Smooth muscle cell (in vitro differentiated cells): Measurements from ENCODE around the gene CX3CL1. TPM values are rescaled to one million over a fixed set of nuclear protein-coding genes. Genes with fewer than 3 reads are reported as not detected.

Experiments
- DNase-seq: peaks from one replicate; lab custom pipeline; 2025; ENCODE audit not compliant: unreplicated experiment; lab: John Stamatoyannopoulos, UW
- H2AFZ ChIP-seq: fragments of 200-600 bp; sonication (generic); 2 replicates; pipeline ENCODE4 v1.6.0; 2016; ENCODE audit warnings: antibody characterized with exemption, low read depth, mild to moderate bottlenecking
- H3F3A ChIP-seq: fragments of 200-600 bp; sonication (generic); 2 replicates; pipeline ENCODE4 v1.6.0; 2017; ENCODE audit warnings: antibody characterized with exemption, low read depth
- H3K27ac ChIP-seq: fragments of 200-600 bp; sonication (generic); 2 replicates; pipeline ENCODE4 v1.5.1; 2016; ENCODE audit warnings: low read depth, mild to moderate bottlenecking
- H3K27me3 ChIP-seq: fragments of 200-600 bp; sonication (generic); 2 replicates; pipeline ENCODE4 v1.6.1; 2016; ENCODE audit warnings: low read depth, mild to moderate bottlenecking
- H3K36me3 ChIP-seq: fragments of 200-600 bp; sonication (generic); 2 replicates; pipeline ENCODE4 v1.5.1; 2016; ENCODE audit warnings: low read depth
- H3K4me1 ChIP-seq: fragments of 200-600 bp; sonication (generic); 2 replicates; pipeline ENCODE4 v1.5.1; 2016; ENCODE audit warnings: low read depth
- H3K4me2 ChIP-seq: fragments of 200-600 bp; sonication (generic); 2 replicates; pipeline ENCODE4 v1.6.0; 2016; ENCODE audit warnings: mild to moderate bottlenecking
- H3K4me3 ChIP-seq: fragments of 200-600 bp; sonication (generic); 2 replicates; pipeline ENCODE4 v1.5.1; 2016; ENCODE audit warnings: mild to moderate bottlenecking
- H3K79me2 ChIP-seq: fragments of 200-600 bp; sonication (generic); 2 replicates; pipeline ENCODE4 v1.6.0; 2016; ENCODE audit warnings: low read depth, mild to moderate bottlenecking
- H3K9ac ChIP-seq: fragments of 200-600 bp; sonication (generic); 2 replicates; pipeline ENCODE4 v1.6.0; 2016; ENCODE audit warnings: low read depth
- H3K9me3 ChIP-seq: fragments of 200-600 bp; sonication (generic); replicated peaks from 2 replicates; pipeline ENCODE4 v1.5.1; 2016; ENCODE audit warnings: low read depth
- H4K20me1 ChIP-seq: fragments of 200-600 bp; sonication (generic); 2 replicates; pipeline ENCODE4 v1.6.0; 2016; ENCODE audit warnings: low read depth
- WGBS: methylation state at CpG from one replicate; pipeline ENCODE4 v1.1.7; 2016; ENCODE audit warnings: low lambda C conversion rate; 5-methylcytosine and 5-hydroxymethylcytosine counted together
- polyA plus RNA-seq: library from polyadenylated mRNA; unstranded; fragments of >200 nt; fragmentation: Nextera tagmentation; extraction: Ambion mirVana; gene quantifications from 2 replicates; pipeline ENCODE4 v1.2.1, GENCODE V29; 2016
- total RNA-seq: library from RNA; depleted of rRNA; stranded (reverse); fragments of >200 nt; gene quantifications from 2 replicates; pipeline ENCODE4 v1.2.3, GENCODE V29; 2014
- TF ChIP-seq, protein P1 (sequence below): fragments of 200-600 bp; sonication (generic); IDR thresholded peaks from 2 replicates; pipeline ENCODE4 v1.5.1; 2017; ENCODE audit warnings: borderline replicate concordance, mild to moderate bottlenecking, antibody characterized with exemption; ENCODE audit not compliant: insufficient read depth, poor library complexity, severe bottlenecking

Gene CX3CL1
- total and polyA plus RNA-seq, 2 experiments from 2014 or later, result 2.2 to 5.4 TPM

DNA sequence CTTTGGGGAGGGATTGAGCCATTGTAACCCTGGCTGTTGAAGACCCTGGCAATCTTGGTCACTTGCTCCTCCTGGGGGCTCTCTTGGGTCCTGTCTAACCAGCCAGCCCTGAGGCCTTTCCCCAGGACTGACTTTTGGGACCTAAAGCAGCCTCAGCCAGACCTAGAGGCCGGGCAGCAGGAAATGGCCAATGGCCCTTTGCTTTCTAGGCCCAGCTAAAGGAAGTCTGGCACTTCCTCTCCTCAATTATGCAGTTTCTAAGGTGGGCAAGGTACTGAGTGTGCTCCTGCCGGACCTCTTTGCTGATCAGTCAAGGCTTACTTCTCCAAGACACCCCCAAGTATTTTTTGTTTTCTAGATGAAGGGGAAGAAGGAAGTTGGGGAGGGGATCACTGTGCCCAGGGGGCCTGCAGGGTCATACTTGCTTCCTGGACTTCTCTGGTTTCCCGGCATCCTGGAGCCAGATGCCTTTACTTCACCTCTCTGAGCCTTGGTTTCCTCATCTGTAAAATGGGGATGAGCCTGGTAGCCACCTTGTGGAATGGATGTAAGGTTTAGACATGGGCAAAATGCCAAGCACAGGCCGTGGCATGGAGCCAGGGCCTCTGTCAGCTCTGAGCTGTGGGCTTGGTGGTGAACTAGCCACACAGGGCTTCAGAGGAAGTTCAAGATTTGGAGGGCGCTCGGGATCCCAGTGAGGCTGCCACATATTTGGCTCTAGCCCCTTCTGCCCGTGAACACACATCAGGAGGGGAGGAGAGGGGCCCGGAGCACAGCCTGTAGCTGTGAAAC lies 8.6 kb downstream of the CX3CL1 start:
- H3K27me3 ChIP-seq, result no peaks in the 10 kb centered on the region
- H3K79me2 ChIP-seq, result no peaks in the 10 kb centered on the region
- H3K4me1 ChIP-seq, result peaks cover 9% of the 10 kb centered on the region
- no peak overlapping the region for H2AFZ ChIP-seq
- H3K4me3 ChIP-seq, result no peak overlapping the region
- no peak overlapping the region for H3K4me2 ChIP-seq
- H3K27ac ChIP-seq, result no peak overlapping the region
- DNase-seq, result no peak
- 93% methylated on average over 8 of the region's 8 CpGs for WGBS
- TF ChIP-seq, protein P1, sequence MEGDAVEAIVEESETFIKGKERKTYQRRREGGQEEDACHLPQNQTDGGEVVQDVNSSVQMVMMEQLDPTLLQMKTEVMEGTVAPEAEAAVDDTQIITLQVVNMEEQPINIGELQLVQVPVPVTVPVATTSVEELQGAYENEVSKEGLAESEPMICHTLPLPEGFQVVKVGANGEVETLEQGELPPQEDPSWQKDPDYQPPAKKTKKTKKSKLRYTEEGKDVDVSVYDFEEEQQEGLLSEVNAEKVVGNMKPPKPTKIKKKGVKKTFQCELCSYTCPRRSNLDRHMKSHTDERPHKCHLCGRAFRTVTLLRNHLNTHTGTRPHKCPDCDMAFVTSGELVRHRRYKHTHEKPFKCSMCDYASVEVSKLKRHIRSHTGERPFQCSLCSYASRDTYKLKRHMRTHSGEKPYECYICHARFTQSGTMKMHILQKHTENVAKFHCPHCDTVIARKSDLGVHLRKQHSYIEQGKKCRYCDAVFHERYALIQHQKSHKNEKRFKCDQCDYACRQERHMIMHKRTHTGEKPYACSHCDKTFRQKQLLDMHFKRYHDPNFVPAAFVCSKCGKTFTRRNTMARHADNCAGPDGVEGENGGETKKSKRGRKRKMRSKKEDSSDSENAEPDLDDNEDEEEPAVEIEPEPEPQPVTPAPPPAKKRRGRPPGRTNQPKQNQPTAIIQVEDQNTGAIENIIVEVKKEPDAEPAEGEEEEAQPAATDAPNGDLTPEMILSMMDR, result no peak
- H4K20me1 ChIP-seq, result no peaks in the 10 kb centered on the region
- H3K9ac ChIP-seq, result no peak overlapping the region
- no peaks in the 10 kb centered on the region for H3K9me3 ChIP-seq
- no peaks in the 10 kb centered on the region for H3K36me3 ChIP-seq
- peaks cover 12% of the 10 kb centered on the region for H3F3A ChIP-seq

DNA sequence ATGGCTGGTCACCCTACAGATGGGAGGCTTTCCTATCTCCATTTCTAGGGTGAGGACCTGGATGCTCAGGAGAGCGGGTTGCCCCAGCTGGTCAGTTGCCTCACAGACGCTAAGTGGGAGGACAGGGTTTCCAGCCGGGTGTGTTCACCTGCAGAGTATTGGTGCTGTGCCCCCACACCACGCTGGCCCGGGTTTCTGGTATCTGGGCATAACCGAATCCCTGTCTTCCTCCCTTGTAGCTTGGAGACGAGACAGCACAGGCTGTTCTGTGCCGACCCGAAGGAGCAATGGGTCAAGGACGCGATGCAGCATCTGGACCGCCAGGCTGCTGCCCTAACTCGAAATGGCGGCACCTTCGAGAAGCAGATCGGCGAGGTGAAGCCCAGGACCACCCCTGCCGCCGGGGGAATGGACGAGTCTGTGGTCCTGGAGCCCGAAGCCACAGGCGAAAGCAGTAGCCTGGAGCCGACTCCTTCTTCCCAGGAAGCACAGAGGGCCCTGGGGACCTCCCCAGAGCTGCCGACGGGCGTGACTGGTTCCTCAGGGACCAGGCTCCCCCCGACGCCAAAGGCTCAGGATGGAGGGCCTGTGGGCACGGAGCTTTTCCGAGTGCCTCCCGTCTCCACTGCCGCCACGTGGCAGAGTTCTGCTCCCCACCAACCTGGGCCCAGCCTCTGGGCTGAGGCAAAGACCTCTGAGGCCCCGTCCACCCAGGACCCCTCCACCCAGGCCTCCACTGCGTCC lies 9.7 kb downstream of the CX3CL1 start:
- Histone ChIP-seq H3K79me2 (no peaks in the 10 kb centered on the region), H3K4me3 (no peak overlapping the region), H3K36me3 (no peaks in the 10 kb centered on the region), H3K27ac (no peak overlapping the region), H3F3A (peaks cover 12% of the 10 kb centered on the region), H2AFZ (no peak overlapping the region), H3K9me3 (no peaks in the 10 kb centered on the region), H3K4me1 (peaks cover 9% of the 10 kb centered on the region), H3K9ac (no peak overlapping the region), H3K4me2 (no peak overlapping the region), H4K20me1 (no peaks in the 10 kb centered on the region), H3K27me3 (no peaks in the 10 kb centered on the region)
- DNase-seq, result no peak
- 97% methylated on average over 35 of the region's 35 CpGs for WGBS
- TF ChIP-seq, protein P1, result no peak

DNA sequence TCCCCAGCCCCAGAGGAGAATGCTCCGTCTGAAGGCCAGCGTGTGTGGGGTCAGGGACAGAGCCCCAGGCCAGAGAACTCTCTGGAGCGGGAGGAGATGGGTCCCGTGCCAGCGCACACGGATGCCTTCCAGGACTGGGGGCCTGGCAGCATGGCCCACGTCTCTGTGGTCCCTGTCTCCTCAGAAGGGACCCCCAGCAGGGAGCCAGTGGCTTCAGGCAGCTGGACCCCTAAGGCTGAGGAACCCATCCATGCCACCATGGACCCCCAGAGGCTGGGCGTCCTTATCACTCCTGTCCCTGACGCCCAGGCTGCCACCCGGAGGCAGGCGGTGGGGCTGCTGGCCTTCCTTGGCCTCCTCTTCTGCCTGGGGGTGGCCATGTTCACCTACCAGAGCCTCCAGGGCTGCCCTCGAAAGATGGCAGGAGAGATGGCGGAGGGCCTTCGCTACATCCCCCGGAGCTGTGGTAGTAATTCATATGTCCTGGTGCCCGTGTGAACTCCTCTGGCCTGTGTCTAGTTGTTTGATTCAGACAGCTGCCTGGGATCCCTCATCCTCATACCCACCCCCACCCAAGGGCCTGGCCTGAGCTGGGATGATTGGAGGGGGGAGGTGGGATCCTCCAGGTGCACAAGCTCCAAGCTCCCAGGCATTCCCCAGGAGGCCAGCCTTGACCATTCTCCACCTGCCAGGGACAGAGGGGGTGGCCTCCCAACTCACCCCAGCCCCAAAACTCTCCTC lies 10.4 kb downstream of the CX3CL1 start:
- no peak overlapping the region for H3K27ac ChIP-seq
- H3K79me2 ChIP-seq, result no peaks in the 10 kb centered on the region
- no peaks in the 10 kb centered on the region for H3K36me3 ChIP-seq
- H4K20me1 ChIP-seq, result no peaks in the 10 kb centered on the region
- H3K9ac ChIP-seq, result no peak overlapping the region
- H3K4me2 ChIP-seq, result no peak overlapping the region
- 96% methylated on average over 16 of the region's 16 CpGs for WGBS
- peaks cover 6% of the 10 kb centered on the region for H3K4me1 ChIP-seq
- H3F3A ChIP-seq, result peaks cover 11% of the 10 kb centered on the region
- H3K9me3 ChIP-seq, result no peaks in the 10 kb centered on the region
- no peaks in the 10 kb centered on the region for H3K27me3 ChIP-seq
- no peak overlapping the region for H3K4me3 ChIP-seq
- no peak overlapping the region for H2AFZ ChIP-seq
- TF ChIP-seq, protein P1, result no peak
- no peak for DNase-seq
